GM21528 (cell line): ENCODE data around the gene STRA8.
"Not testable (repeated sequence)": the region's sequence is repeated elsewhere in the genome, so short reads cannot be mapped to it uniquely, and the experiment has no call there.

Experiments used
- ATAC-seq: cut with Tn5 transposase; IDR thresholded peaks from one replicate; pipeline ENCODE4 v1.9.1; 2021; ENCODE audit warnings: mild to moderate bottlenecking, moderate library complexity; ENCODE audit not compliant: unreplicated experiment, low FRiP score

The STRA8 gene

DNA sequence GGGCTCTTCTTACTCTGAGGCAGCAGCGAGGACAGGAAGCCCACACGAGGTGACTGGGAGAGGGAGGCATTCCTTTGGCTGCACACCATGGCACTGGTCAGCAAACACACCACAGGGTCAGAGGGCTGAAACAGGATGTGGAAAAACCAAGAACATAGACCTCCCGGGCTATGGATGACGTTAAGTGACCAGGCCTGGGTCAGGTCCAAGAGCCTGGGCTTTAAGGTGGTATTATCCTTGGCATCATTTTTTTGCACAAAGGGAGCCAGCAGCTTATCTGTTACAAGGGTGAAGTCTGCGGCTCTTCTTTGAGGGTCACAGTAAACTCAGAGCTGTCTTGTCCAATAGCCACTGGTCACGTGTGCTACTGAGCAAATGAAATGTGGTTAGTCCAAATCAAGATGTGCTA lies 29.3 kb upstream of the STRA8 start:
- no peak for ATAC-seq

DNA sequence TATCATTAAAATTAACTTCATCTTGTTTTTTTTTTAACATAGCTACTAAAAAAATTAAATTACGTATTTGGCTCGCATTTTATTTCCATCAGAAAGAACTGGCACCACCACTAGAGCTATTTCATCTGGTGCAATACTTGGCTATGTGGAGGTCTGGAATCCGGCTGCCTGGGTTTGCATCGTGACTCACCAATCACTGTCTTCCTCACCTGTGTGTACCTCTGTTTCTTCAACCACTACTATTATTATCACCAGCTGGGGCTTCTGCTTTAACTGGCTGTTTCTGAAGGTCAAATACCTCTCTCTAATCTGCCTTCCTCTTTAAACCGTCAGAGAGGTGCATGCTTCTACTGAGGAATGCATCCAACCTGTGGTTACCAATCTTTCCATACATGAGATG lies 28.8 kb upstream of the STRA8 start:
- ATAC-seq, result no peak

DNA sequence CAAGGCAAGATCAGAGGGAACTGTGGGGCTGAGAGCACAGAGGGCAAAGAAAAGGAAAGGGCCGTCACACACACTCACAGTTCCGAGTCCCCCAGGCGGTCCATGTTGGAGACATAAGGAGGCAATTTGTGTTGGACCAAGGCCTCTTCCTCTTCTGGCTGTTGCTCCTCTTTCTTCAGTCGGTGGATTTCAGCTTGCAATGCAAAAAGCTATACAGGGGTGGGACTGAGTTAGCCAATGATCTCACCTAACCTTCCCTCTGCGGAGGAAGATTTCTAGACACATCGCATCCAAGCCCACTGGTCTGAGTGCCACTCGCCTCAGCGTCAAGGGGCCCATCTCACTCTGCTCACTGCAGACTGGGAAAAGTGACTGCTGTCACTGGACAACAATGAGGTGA lies 27.8 kb upstream of the STRA8 start:
- ATAC-seq, result no peak

DNA sequence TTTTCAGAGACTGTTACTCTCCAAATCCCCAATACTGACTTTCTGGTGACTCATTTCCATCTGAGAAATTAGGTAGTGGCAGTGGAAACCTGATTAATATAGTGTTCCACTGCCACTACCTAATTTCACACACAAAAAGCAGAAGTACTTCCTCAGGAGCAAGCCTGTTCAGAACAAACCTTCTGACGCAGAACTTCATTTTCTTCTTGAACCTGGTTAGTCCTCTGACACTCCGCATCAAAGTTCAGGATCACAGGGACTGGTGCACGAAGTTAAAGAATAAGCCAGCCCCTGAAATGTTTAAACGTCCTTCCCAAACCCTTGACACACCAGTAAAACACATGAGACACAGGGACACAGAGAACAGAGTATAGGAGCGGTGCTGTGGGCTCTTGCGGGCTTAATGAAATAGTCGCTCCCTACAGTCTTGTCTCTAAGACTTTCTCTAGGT lies 26.7 kb upstream of the STRA8 start:
- peak; percentile 24 for ATAC-seq

DNA sequence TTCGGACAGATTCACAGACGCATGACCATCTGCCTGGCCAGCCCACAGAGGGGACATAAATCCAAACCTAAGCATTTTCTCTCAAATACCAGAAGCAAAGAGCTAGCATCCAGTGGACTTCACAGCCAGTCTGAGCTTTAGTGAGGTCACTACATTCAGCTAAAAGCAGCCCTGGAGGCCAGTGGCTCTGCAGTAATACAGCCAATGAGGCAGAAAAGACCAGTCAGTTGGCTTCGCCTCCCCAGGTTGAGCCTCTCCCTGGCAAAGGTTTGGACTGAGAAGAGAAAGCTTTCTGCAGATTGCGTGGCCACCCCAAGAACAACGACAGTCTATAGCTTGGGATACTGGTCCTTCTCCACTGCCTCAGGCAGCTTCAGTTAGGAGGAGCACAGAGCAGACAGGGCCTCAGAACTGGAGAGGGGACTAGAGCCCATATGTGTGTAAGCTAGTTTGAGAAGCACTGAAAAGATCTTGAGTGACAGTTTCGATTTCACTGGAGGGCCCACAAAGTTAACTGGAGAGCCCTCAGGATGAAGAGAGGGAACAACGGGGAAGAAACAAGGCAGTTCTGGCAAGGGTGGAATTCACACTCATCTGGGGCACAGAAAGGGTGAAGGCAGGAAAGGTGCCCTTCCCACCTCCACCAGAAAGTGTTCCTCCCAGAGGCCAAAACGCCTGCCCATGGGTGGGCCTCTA lies 26.1 kb upstream of the STRA8 start:
- no peak for ATAC-seq

DNA sequence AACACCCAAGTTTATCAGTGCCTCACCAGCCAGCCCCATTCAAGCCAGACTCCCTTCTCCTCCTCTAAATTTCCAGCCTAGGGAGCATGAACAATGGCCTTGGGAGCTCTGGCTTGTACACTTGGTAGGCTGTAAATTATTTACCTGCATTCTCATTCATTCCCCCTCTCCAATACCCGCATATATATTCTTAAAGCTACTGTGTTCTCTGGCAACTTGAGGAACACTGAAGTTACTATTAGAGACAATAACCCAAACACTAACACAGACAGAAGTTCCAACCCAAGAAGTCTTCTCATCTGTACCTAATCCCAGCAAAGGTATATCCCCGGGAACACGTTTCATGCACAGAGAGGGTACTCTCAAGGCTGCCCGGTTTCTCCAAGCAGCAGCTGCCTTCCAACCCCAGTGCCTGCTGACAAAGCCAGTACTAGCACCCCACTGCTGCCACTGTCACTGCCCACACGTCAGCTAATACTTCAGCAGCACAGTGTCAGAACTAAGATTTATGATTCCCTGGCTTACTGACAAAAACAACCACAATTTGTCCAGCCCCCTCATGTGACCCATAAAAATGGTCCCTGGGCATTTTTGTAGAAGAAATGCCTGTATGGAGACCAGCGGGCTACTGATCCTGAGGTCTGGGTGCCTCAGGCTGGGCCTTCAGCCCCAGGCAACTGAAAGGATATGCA lies 25.4 kb upstream of the STRA8 start:
- no peak for ATAC-seq

DNA sequence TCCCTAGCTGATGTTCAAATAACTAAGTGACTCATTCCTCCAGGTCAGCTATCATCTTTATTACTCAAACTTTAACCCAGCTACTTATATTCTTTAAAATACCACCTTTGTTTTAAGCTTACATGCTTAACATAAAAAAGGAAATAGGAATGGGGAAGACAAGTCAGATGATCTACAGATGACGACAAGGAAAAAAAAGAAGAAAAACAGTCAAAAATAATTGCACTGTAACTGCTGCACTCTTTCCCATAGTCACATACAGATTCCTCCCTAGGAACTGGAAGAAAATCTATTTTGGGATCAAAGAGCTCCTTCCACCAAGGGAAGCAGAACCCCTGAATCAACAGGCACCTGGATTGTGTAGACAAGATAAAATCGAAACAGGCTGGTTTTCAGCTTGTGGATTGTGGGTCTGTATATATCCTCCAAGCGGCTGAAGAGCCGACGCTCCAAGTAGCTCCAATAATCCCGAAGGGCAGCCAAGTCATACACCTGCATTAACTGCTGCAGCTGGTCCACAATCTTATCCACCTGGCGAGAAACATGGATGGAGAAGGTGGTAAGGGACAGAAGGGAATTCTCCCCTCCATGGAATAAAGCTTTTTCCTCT lies 24.3 kb upstream of the STRA8 start:
- ATAC-seq, result no peak

DNA sequence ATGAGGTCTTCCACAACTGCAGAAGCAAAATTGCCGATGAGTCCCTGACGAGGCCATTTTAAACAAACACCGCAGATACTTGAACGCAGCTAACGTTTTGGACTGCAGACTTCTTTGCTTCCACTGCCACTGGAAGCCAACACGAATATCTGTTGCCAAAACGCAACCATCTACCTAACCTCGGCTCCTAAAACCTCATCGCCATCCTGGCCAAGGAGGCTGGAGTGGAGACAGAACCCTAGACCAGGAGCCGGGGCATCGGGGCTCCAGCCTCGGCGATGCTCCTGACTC lies 22.8 kb upstream of the STRA8 start:
- peak; percentile 3 for ATAC-seq

DNA sequence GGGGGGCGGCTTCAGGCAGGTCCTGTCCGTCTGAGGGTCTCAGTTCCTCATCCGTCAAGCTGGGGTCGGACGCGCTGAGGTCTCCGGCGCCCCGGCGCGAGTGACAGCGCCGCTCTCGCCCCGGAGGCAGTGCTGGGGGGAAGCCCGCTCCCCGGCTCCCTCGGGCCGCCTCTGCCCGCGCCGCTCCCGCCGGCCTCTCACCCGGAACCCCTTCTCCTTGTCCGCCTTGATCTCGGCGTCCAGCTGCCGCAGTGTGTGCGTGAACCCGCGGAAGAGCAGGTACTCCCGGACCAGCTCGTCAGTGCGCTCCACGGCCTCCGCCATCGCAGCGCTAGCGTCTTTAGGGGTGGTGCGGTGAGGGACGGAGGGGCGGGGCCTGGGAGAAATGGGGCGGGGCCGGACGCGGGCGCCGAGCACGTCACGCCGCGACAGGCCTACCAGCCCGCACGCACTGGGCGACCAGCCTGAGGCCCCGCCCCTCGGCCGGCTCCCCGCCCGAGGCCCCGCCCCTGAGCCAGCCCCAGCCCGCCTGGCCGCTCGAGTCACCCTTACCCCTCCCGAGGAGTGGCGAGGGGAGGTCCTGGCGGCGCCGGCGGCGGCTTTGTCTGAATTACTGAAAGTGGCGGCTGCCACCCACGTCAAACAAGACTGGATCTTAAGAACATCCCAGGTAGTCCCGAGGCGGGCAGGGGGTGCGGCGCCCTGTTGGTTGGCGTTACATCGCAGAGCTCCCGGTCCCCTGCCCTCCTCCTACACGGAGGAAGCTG lies 22.3 kb upstream of the STRA8 start, which contains the start of gene WDR91:
Gene WDR91 (minus strand): TSS at position 348 of the 767 bp plus-strand sequence. CDS start 24 bp downstream, at position 324.
- peak; percentile 77 for ATAC-seq

DNA sequence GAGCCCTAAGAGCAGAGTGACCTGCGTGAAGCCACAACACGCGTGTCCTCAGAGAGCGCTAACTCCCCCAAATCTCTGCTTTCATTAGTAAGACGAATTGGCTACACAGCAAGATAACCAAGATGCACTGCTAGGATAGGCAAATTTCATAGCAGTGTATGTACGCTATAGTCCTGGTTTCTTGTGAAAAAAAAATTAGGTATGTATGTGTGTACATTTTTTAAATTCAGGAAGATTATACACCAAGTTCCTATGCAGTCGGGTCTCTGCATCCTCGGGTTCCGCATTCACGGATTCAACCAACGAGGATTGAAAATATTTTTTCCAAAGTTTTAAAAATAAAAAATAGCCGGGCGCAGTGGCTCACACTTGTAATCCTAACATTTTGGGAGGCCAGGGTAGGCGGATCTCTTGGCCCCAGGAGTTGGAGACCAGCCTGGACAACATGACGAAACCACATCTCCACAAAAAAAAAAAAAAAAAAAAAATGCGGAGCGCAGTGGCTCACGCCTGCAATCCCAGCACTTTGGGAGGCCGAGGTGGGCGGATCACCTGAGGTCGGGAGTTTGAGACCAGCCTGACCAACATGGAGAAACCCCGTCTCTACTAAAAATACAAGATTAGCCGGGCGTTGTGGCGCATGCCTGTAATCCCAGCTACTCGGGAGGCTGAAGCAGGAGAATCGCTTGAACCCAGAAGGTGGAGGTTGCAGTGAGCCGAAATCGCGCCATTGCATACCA lies 21.5 kb upstream of the STRA8 start:
- ATAC-seq, result not testable (repeated sequence)

DNA sequence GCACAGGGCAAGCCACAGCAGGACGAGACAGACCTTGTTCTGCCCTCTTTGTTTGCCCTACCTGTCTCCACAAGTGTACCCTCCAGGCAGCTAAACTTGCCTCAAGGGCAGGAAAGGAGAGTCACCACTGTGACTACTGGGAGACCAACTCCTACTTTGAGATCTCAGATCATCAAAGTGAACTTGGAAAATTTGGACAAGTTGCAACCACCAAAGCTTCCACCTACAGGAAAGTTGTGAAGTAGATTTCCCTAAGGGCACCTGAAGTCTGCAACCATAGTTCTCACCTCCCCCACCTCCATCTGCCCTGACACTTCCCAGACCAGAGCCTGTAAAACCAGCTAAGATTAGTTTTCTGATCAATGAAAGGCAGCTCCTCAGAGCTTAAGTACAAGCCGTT lies 19.8 kb upstream of the STRA8 start:
- ATAC-seq, result no peak

DNA sequence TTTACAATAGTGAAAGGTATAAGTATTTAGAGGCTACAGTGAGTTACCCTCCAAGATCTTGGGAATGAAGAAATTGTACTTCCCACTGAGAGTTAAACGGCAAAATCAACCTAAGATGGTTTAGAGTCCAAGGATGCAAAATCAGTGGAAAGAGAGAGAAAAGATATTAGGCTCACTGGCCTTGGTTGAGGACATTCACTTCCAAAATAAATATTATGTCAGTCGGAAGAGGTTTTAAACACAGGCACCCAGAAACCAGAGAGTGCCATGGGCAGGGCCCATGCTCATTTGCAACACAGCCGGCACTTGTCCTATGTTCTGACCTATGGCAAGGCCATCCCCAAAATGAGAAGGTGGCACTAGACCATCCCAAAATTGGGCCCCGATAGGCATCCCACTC lies 18.5 kb upstream of the STRA8 start:
- no peak for ATAC-seq

DNA sequence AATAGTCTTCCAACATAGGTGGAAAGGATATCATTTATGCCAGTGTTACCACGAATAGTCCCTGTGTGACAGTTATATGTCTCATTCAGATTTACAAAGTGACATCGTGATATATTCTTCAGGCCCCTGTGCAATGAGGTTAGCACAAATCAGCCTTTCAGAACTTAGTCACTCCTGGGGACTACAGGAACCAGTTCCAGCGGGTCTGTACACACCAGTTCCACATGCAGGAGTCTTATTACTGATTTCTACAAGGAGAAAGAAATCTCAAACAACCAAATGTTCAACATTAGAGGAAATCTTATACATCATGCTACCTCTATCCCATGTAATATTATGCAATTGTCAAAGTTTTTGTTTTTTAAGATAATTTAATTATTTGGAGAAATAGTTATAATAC lies 17.9 kb upstream of the STRA8 start:
- ATAC-seq, result no peak

DNA sequence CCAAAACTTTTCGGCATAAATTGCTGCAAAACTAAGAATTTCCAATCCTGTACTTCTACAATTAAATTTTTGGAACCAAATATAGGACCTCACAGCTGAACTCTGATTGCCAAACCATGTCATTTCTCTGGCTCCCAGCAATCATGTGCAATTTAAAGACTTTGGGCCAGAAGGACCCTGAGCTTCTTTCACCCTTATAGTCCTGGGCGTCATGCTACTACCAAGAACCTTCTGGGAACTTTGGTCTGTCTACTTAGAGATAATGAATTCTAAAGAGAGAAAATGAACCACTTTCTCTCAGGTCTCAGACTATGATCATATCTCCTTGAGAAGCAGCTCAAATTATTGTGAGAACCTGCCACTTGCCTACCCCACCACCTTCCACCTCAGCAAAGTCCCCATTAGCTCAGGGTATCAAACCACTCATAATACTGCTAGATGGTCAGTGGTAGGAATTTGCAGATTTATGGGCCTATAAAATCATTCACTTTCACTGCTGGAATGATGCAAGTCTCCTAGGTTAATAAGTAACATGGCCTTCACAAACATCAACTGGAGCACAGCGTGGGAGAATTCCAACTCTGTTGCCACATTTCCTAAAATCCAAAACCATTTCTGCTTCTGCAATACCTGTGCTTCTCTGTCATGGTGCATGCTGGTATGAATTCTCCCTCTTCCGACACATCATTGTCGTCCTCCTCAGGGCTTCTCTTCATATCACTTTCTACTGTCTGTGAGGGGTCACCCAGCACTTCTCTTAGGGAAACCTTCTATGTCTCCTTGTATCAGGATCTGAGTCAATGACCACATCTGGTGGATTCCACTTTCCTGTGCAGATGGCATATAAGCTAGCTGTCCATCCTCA lies 15.8 kb upstream of the STRA8 start:
- no peak for ATAC-seq

DNA sequence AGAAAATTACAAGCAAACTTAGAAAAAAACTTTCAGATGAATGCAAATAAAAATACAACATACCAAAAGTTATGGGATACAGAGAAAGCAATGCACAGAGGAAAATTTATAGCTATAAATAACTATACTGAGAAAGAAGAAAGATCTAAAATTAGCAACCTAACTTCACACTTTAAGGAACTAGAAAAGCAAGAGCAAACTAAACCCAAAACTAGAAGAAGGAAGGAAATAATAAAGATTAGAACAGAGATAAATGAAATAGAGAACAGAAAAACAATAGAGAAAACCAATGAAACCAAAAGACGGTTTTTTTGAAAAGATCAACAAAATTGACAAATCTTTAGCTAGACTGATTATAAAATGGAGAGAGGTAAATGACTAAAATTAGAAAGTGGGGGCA lies 9.6 kb upstream of the STRA8 start:
- ATAC-seq, result no peak

DNA sequence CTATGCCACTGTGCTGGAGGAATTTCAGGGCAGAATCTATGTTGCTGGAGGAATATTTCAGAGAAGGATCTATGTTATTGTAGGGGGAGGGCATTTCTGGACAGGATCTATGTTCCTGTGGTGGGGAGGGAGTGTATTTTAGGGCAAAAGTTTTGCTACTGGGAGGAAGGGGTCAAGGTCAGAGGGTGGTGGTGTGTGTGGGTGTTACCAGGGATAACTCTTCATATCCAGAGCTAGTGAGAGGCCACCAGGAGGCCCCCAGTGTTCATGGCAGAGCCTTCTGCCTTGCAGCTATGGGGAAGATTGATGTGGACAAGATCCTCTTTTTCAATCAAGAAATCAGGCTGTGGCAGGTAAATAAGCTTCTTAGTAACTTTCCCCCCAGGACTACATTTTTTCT lies 2.0 kb upstream of the STRA8 start:
- ATAC-seq, result no peak

DNA sequence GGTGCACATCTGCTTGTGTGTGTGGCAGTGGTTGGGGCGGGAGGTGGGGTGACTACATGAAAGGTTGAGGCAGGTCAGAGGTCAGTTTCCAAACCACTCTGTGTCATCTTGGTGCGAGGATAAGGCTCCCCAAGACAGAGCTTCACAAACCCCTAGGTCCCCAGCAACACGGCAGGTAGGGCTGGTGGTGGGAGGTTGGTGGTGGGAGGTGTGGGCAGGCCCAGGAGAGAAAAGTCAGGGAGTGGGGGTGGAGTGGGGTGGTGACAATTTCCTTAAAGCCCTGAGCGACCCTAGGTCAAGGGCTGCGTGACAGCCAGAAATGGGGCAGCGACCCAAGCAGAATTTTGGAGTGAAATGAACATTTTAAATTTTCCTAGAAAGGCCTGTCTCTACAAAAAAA lies 1.6 kb upstream of the STRA8 start:
- no peak for ATAC-seq

DNA sequence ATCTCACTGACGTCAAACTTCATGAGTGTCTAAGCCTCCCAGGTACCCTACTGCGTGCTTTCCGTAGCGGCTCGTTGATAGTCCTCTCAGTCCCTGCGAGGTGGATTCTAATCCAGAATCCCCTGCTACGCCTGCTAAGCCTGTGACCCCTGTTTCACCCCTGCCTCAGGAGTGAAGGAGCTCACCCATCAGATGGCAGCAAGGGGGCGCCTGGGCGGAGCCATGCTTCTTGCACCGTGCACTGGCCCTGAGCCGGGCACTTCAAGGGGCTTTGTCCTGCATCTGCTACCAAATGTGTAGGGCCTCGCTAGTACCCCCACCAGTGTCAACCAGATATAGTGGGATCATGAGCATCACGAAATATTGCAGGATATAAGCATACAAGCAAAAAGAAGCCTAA lies 918 bp upstream of the STRA8 start:
- ATAC-seq, result no peak

DNA sequence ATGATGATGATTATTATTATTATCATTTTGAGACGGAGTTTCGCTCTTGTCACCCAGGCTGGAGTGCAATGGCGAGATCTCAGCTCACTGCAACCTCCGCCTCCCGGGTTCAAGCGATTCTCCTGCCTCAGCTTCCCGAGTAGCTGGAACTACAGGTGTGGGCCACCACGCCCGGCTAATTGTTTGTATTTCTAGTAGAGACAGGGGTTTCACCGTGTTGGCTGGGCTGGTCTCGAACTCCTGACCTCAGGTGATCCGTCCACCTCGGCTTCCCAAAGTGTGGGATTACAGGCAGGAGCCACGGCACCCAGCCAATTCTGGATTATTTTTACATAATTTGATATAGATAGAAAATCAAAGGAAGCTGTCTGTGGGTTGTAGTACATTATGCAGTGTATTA lies 457 bp downstream of the STRA8 start:
- ATAC-seq, result not testable (repeated sequence)

DNA sequence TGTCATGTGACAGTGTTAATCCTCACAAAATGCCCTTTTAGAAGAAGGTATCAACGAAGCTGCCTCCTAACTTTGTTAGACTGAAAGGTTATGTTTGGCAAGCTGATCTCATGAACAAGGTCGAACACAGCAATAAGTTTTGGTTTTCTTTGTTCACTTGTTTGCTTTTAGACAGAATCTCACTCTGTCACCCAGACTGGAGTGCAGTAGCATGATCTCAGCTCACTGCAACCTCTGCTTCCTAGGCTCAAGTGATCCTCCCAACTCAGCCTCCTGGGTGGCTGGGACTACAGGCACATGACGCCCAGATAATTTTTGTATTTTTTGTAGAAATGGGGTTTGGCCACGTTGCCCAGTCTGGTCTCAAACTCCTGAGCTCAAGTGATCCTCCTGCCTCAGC lies 1.1 kb downstream of the STRA8 start:
- no peak for ATAC-seq
